GM12878 (cell line): ENCODE data around the gene SVOP. TPM values are rescaled to one million over a fixed set of nuclear protein-coding genes. Genes with fewer than 3 reads are reported as not detected.

Experiments used
- ATAC-seq: fragments of 200-7000 bp; cut with Tn5 transposase; 3 replicates; pipeline ENCODE4 v1.9.1; 2020; ENCODE audit warnings: mild to moderate bottlenecking, moderate library complexity
- BruUV-seq: library from RNA; stranded (reverse); fragments of 400-500 nt; replicated peaks from 2 replicates; lab custom pipeline; 2021; lab: Mats Ljungman, UMichigan
- CTCF ChIA-PET: fragments of 300-600 bp; sonication (Branson Sonifier 250); formaldehyde crosslinking; extraction: SDS; loops from one replicate; lab custom pipeline; 2021; ENCODE audit warnings: inconsistent platforms; lab: Yijun Ruan, JAX
- POLR2A ChIA-PET: fragments of 350-600 bp; formaldehyde crosslinking; extraction: SDS; loops from one replicate; lab custom pipeline; 2021; ENCODE audit warnings: inconsistent platforms; lab: Charles Lee
- RAD21 ChIA-PET: fragments of 300-600 bp; sonication (Branson Sonifier 250); formaldehyde crosslinking; loops from one replicate; lab custom pipeline; 2023; ENCODE audit warnings: antibody characterized with exemption; ENCODE audit not compliant: unreplicated experiment; lab: Charles Lee
- SMC1A ChIA-PET: fragments of 300-600 bp; sonication (Branson Sonifier 250); formaldehyde crosslinking; loops from one replicate; lab custom pipeline; 2023; ENCODE audit not compliant: unreplicated experiment, uncharacterized antibody; lab: Charles Lee
- DNase-seq: peaks from one replicate; pipeline ENCODE4 v3.0.0-alpha.2; 2011; ENCODE audit warnings: low read depth, low spot score
- FAIRE-seq: peaks from 3 replicates; lab custom pipeline; 2011; peaks lifted over from hg19 to GRCh38; lab: Jason Lieb, UNC
- H2AFZ ChIP-seq: 2 replicates; pipeline ENCODE4 v1.6.0; 2011; ENCODE audit warnings: low read depth, low read length, control low read depth; ENCODE audit not compliant: control insufficient read depth
- H3K27ac ChIP-seq: 2 replicates; pipeline ENCODE4 v1.5.1; 2011; ENCODE audit warnings: control low read depth; ENCODE audit not compliant: control insufficient read depth, insufficient read depth
- H3K27me3 ChIP-seq, 2 experiments: replicated peaks in 1 of 2; 2 replicates each; pipeline versions ENCODE4 v1.6.0 to v1.6.1; 2011; ENCODE audit warnings: low read length in 1 of 2; ENCODE audit not compliant: control insufficient read depth in 2 of 2, insufficient read depth in 2 of 2
- H3K36me3 ChIP-seq, 2 experiments: 2 replicates each; pipeline ENCODE4 v1.5.1; 2011; ENCODE audit warnings: low read length in 1 of 2; ENCODE audit not compliant: control insufficient read depth in 2 of 2, insufficient read depth in 2 of 2
- H3K4me1 ChIP-seq: 2 replicates; pipeline ENCODE4 v1.6.1; 2011; ENCODE audit warnings: mild to moderate bottlenecking, low read length, moderate library complexity, mixed read lengths; ENCODE audit not compliant: control insufficient read depth, insufficient read depth
- H3K4me2 ChIP-seq: 2 replicates; pipeline ENCODE4 v1.6.0; 2011; ENCODE audit warnings: control low read depth; ENCODE audit not compliant: control insufficient read depth, insufficient read depth
- H3K4me3 ChIP-seq: fragments of 200-600 bp; sonication (generic); 2 replicates; pipeline ENCODE4 v1.5.1; 2016
- H3K79me2 ChIP-seq: 2 replicates; pipeline ENCODE4 v1.6.0; 2011; ENCODE audit warnings: low read length; ENCODE audit not compliant: control insufficient read depth, insufficient read depth
- H3K9ac ChIP-seq: 2 replicates; pipeline ENCODE4 v1.8.0; 2011; ENCODE audit warnings: low read length, control low read depth, mixed read lengths; ENCODE audit not compliant: control insufficient read depth, insufficient read depth
- H3K9me3 ChIP-seq: replicated peaks from 3 replicates; pipeline ENCODE4 v1.5.1; 2011; ENCODE audit warnings: mild to moderate bottlenecking, low read length; ENCODE audit not compliant: control insufficient read depth, insufficient read depth
- H4K20me1 ChIP-seq: 2 replicates; pipeline ENCODE4 v1.6.0; 2011; ENCODE audit not compliant: control insufficient read depth, insufficient read depth
- CBFB ChIP-seq: IDR thresholded peaks from 2 replicates; pipeline ENCODE4 v1.6.1; 2016; ENCODE audit warnings: antibody characterized with exemption, low read depth
- DPF2 ChIP-seq: fragments of 450-650 bp; IDR thresholded peaks from 2 replicates; pipeline ENCODE4 v1.6.1; 2017; ENCODE audit warnings: mild to moderate bottlenecking
- GABPA ChIP-seq: IDR thresholded peaks from 2 replicates; pipeline ENCODE4 v1.6.1; 2014; ENCODE audit warnings: antibody characterized with exemption, low read depth, mild to moderate bottlenecking, inconsistent platforms
- HCFC1 ChIP-seq: fragments of 150-350 bp; IDR thresholded peaks from 2 replicates; pipeline ENCODE4 v1.6.1; 2014; ENCODE audit warnings: low read length
- HSF1 ChIP-seq: fragments of 150-350 bp; IDR thresholded peaks from 2 replicates; pipeline ENCODE4 v1.6.1; 2014; ENCODE audit warnings: mild to moderate bottlenecking, low read depth, low read length
- NFXL1 ChIP-seq: fragments of 450-650 bp; IDR thresholded peaks from 2 replicates; pipeline ENCODE4 v1.6.1; 2017; ENCODE audit warnings: antibody characterized with exemption, mild to moderate bottlenecking, borderline replicate concordance
- ZBTB33 ChIP-seq: fragments of 450-650 bp; IDR thresholded peaks from 2 replicates; pipeline ENCODE4 v1.6.1; 2017; ENCODE audit warnings: mild to moderate bottlenecking
- ZNF592 ChIP-seq: fragments of 450-650 bp; IDR thresholded peaks from 2 replicates; pipeline ENCODE4 v1.6.1; 2017; ENCODE audit warnings: mild to moderate bottlenecking, moderate library complexity
- WGBS: methylation state at CpG from one replicate; pipeline ENCODE4 v1.1.6; 2016; ENCODE audit warnings: low lambda C conversion rate; ENCODE audit not compliant: insufficient replicate concordance, insufficient coverage; ENCODE audit errors: missing lambda C conversion rate; 5-methylcytosine and 5-hydroxymethylcytosine counted together
- in situ Hi-C: fragments of 300-500 bp; cut with MboI; formaldehyde crosslinking; loops from 9 replicates; pipeline ENCODE4 v1.14.3; 2018; ENCODE audit warnings: mixed read lengths
- intact Hi-C: fragments of 100-400 bp; cut with micrococcal nuclease; formaldehyde crosslinking; loops from one replicate; pipeline ENCODE4 v1.14.2; 2022; ENCODE audit not compliant: unreplicated experiment
- polyA plus RNA-seq, 11 experiments: library from polyadenylated mRNA; depleted of rRNA in 4 of 11; unstranded in 6 of 11; stranded (reverse) in 5 of 11; fragments of >200 nt; fragmentation: Nextera tagmentation in 4 of 11; fragmentation: Illumina TruSeq in 1 of 11; extraction: Ambion mirVana in 4 of 11; extraction: Trizol in 1 of 11; gene quantifications; 1 replicate in 1 of 11; 2 replicates in 10 of 11; pipeline versions ENCODE4 v1.2.1 to v1.2.3, GENCODE V29; 2011 to 2016; ENCODE audit warnings: inconsistent platforms in 2 of 11, missing spikeins in 2 of 11, low read depth in 1 of 11
- total RNA-seq, 4 experiments: library from RNA; depleted of rRNA in 3 of 4; stranded (reverse); fragments of >200 nt in 3 of 4; fragmentation: Illumina TruSeq in 1 of 4; extraction: Trizol in 1 of 4; gene quantifications; 2 replicates each; pipeline versions ENCODE4 v1.2.1 to v1.2.3, GENCODE V29; 2013 to 2021
- TF ChIP-seq, protein P1 (sequence below): fragments of 450-650 bp; IDR thresholded peaks from 2 replicates; pipeline ENCODE4 v1.6.1; 2017; ENCODE audit warnings: mild to moderate bottlenecking, moderate library complexity
- TF ChIP-seq, protein P2 (sequence below): fragments of 450-650 bp; IDR thresholded peaks from 2 replicates; pipeline ENCODE4 v1.6.1; 2014; ENCODE audit warnings: mild to moderate bottlenecking

Gene SVOP
- total and polyA plus RNA-seq, 10 of the 15 experiments (the other 5 are each of a cell fraction or from before 2014, with no cell fraction given): under 0.01 TPM; not detected in 9

- Histone ChIP-seq H3K79me2 (no peaks in the 10 kb centered on the region), H3K4me2 (no peak overlapping the region), H3K9ac (no peak overlapping the region), H3K27ac (no peak overlapping the region), H3K9me3 (no peaks in the 10 kb centered on the region), H3K27me3 (no peaks in the 10 kb centered on the region), H3K4me3 (no peak overlapping the region), H4K20me1 (no peaks in the 10 kb centered on the region), H3K36me3 (no peaks in the 10 kb centered on the region), H3K4me1 (peaks cover 21% of the 10 kb centered on the region), H2AFZ (no peak overlapping the region)
- ChIA-PET POLR2A (interaction anchor here (0.7 to 1.2 kb wide), 2 partner anchors 8 to 190 kb away, joined by 3 to 5 read pairs; partner anchors contain the start of gene SSH1), RAD21 (no interaction called here), CTCF (no interaction called here), SMC1A (no interaction called here)
- FAIRE-seq: no peak
- in situ Hi-C loops (no loop called here), intact Hi-C loops (no loop called here)
- DNase-seq: no peak
- no peak for ATAC-seq
- no TSS peak for BruUV-seq
- 95% methylated on average over 4 of the region's 4 CpGs for WGBS
- TF ChIP-seq, protein P1, sequence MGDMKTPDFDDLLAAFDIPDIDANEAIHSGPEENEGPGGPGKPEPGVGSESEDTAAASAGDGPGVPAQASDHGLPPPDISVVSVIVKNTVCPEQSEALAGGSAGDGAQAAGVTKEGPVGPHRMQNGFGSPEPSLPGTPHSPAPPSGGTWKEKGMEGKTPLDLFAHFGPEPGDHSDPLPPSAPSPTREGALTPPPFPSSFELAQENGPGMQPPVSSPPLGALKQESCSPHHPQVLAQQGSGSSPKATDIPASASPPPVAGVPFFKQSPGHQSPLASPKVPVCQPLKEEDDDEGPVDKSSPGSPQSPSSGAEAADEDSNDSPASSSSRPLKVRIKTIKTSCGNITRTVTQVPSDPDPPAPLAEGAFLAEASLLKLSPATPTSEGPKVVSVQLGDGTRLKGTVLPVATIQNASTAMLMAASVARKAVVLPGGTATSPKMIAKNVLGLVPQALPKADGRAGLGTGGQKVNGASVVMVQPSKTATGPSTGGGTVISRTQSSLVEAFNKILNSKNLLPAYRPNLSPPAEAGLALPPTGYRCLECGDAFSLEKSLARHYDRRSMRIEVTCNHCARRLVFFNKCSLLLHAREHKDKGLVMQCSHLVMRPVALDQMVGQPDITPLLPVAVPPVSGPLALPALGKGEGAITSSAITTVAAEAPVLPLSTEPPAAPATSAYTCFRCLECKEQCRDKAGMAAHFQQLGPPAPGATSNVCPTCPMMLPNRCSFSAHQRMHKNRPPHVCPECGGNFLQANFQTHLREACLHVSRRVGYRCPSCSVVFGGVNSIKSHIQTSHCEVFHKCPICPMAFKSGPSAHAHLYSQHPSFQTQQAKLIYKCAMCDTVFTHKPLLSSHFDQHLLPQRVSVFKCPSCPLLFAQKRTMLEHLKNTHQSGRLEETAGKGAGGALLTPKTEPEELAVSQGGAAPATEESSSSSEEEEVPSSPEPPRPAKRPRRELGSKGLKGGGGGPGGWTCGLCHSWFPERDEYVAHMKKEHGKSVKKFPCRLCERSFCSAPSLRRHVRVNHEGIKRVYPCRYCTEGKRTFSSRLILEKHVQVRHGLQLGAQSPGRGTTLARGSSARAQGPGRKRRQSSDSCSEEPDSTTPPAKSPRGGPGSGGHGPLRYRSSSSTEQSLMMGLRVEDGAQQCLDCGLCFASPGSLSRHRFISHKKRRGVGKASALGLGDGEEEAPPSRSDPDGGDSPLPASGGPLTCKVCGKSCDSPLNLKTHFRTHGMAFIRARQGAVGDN: no peak
- no peak for TF ChIP-seq HCFC1
- no peak for TF ChIP-seq DPF2
- TF ChIP-seq, protein P2, sequence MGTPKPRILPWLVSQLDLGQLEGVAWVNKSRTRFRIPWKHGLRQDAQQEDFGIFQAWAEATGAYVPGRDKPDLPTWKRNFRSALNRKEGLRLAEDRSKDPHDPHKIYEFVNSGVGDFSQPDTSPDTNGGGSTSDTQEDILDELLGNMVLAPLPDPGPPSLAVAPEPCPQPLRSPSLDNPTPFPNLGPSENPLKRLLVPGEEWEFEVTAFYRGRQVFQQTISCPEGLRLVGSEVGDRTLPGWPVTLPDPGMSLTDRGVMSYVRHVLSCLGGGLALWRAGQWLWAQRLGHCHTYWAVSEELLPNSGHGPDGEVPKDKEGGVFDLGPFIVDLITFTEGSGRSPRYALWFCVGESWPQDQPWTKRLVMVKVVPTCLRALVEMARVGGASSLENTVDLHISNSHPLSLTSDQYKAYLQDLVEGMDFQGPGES: no peak
- no peak for TF ChIP-seq NFXL1
- no peak for TF ChIP-seq ZNF592
- TF ChIP-seq HSF1: no peak
- TF ChIP-seq GABPA: no peak
- TF ChIP-seq ZBTB33: no peak
- TF ChIP-seq CBFB: no peak
Measured at GRCh38 chr12:108865169-108865568, 155.7 kb downstream of the SVOP start.
